ENCODE results near the gene CNGB1.
"Not testable (repeated sequence)": the region's sequence is repeated elsewhere in the genome, so short reads cannot be mapped to it uniquely, and the experiment has no call there.

Gene CNGB1

DNA sequence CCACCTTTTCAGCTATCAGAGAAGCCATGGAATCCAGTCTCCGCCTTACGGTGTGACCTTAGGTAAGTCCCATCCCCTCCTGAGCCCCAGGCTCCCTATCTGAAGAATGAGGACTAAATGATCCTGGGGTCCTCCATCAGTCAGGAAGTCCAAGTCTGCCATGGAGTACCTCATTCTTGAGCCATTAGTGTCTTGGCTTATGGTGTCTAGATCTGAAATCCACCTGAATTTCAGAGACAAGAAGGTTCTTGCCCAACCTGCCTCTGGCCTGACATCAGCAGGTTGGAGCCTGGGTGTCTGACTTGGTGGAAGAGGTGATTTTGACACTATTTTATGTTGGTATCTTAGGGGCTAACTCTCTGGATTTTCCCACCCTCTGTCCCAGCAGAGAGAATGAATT, 47.1 kb downstream of the CNGB1 start:
- no peak for DNase-seq

DNA sequence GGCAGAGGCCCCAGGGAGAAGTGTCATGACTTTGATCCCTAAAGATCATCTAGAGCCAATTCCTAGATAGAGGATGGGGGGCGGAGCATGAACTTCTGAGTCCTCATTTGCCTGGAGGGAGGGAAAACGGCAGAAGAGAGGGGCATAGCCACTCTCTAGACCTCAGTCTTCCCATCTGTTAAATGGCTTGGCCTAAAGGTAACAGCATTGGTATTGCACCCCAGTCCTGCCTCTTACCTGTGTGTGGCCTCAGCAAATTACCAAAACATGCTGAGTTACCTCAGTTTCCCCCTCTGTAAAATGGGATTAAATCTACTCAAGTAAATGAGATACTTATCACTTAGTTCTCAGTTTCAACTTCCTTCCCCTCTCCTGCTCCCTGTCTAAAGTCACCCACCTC, 47.5 kb downstream of the CNGB1 start:
- no peak for DNase-seq

DNA sequence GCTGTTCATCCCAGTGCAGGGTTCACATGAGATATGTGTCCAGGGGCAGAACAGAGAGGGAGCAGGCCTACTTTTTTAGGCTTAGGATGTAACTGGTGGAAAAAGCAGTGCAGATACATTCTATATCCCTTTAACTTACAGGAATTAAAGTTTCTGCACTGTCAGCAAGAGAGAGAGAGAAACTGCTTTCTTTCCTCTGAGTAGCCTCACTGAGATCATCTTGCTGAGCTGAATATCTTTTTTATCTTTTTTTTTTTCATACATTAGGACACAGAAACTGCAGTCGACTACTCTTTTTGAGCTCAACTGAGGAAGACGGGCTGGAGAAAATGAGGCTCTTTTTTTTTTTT, 50.1 kb downstream of the CNGB1 start:
- no peak for DNase-seq

DNA sequence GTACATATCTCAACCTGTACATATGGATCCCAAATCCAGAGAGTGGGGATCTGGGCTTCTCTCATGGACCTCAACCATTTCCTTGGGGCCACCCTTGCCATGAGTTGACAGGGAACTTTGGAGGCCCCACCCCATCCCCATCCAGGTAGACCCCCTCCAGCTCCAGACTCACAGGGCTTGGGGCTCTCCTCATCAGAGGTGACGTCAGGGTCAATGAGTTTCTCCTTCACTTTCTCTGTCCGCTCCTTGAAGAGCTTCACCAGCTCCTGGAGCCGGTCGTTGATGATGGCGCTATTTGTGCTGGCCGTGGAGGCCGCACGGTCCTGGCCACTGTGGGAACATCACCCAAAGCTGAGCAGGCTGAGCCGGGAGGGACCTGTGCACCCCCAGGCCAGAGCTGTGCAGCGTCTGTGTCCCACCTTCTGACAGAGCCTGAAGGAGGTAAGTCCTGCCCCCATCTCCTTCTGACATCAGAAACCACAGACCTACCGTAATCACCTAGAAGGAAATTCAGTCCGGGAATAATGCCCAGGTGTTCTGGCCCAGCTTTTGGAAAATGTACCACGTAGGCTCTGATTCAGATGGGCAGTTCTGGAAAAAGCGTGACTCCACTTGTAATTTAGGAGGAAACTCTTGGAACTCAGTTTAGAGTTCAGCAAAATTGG, 50.6 kb downstream of the CNGB1 start:
- DNase-seq = no peak

DNA sequence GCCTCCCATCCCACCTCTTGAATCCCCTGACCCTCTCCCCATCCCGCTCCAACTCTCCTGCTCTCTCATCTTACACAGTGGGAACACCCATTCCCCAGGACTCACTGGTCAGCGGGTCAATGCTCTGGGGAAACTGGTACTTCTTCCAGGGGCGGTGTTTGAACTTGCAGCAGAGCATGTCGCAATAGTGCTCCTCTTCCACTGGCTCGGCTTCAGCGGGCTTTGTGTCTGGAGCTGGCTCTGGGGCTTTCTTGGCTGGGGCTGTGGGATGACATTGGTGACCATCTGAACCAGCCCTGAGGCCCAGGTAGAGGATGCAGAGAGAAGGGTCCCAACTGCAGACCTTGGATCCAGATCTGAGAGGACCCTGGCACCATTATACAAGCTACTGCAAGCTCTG, 51.9 kb downstream of the CNGB1 start:
- DNase-seq = no peak

DNA sequence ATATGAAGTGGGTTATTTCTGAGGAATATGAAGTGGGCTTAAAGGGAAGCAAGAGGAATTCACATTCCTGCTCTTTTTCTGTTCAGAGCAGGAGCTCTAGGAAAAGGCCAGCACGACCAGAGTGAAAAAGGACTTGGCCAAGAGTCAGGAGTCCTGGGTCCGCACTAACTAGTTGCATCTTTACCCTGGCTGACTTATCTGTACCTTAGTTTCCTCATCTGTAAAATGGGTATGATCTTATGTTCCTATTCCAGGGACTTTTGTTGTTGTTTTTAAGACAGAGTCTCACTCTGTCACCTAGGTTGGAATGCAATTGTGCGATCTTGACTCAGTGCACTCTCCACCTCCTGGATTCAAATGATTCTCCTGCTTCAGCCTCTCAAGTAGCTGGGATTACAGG, 52.5 kb downstream of the CNGB1 start:
- no peak for DNase-seq

DNA sequence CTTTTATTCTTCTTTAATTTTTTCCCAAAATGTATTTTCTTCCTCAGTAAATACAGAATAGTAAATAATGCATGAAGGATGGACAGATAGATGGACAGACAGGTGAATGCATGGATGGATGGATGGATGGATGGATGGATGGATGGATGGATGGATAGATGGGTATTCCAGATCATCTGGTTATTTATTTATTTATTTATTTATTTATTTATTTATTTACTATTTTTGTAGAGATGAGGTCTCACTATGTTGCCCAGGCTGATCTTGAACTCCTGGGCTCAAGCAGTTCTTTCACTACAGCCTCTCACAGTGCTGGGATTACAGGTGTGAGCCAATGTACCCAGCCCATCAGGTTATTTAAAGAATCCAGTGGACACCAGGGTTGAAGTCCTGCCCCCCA, 53.0 kb downstream of the CNGB1 start:
- DNase-seq = not testable (repeated sequence)

DNA sequence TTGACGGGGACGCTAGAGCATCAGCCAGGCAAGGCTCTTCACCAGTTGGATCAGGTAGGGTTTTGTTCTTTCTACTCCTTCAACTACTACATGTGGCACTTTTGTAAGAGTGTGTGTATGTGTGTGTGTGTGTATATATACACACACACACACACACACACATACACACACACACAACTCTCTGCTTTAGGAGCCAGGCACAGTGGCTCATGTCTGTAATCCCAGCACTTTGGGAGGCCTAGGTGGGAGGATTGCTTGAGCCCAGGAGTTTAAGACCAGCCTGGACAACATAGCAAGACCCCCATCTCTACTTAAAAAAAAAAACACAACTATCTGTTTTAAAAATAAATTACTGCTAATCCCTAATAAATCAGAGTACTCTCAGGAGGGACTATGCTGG, 53.4 kb downstream of the CNGB1 start:
- DNase-seq = not testable (repeated sequence)

DNA sequence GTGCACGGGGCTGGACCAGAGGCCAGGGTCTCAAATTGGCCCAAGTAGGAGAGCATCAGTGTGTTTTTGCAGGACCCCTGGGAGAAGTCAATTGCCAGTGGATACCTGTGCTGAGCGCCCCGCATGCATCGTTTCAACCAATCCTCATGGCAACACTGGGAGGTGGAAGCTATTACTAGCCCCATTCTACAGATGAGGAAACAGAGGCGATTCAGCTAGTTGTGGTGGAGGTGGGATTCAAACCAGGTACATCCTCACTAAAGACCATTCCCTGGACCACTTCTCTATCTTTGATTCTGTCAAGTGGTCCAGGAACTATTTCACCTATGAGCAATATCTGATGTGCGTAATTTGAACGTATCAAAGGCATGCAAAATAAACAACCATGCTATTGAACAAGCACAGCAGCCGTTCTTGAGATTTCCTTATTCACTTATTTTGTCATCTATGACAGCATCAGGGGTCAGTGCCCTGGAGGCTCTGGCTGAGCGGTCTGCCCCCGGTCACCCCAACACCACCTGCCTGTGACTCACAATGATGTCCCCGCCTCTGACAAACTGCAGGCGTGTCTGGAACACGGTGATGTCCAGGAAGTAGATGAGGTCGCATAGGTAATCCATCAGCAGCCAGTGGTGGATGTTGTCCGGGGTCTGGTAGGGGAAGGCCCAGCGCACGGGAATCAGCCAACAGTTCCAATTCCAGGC, 54.0 kb downstream of the CNGB1 start:
- DNase-seq = no peak

DNA sequence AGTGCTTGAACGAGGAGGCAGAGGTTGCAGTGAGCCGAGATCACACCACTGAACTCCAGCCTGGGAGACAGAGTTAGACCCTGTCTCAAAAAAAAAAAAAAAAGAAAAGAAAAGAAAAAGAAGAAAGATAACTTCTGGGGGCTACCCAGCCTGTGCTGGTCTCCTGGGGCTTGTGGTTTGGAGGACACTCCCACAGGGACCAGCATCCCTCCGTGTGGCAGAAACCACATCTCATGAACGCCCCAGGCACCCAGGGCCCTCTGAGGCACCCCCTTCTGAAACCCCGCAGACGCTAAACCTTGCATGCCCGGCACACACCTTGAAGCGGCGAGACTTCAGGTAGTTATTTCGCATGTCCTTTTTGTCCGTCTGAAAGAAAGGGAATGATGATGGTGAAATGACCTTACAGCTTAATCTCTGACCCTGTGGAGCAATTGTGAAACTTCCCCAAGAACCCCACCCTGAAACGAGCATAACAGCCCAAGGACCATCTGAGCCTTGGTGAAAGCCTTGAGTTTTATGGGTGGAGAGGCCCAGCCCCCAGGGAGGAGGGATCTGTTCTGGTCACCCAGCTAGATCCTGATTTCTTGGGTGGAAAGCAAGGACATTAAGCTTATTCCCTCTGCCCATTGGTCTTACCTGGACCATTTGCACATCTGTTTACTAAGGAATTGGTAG, 55.0 kb downstream of the CNGB1 start:
- DNase-seq = no peak

DNA sequence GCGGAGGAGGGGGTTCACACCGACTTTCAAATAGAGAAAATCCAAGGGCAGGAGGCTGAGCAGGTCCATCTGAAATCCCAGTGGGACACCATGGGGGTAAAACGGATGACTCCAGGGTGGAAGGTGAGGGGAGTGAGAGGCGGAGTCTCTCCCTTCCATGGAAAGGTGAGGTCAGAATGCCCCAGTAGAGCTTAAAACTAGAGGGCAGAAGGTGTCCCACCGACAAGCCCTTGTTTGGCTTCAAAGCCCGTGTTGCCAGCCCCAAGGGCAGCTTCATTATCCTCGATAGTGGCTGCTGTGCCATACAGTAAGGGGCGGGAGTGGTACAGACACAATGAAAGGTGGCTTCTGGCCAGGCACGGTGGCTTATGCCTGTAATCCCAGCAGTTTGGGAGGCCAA, 55.7 kb downstream of the CNGB1 start:
- DNase-seq = no peak

DNA sequence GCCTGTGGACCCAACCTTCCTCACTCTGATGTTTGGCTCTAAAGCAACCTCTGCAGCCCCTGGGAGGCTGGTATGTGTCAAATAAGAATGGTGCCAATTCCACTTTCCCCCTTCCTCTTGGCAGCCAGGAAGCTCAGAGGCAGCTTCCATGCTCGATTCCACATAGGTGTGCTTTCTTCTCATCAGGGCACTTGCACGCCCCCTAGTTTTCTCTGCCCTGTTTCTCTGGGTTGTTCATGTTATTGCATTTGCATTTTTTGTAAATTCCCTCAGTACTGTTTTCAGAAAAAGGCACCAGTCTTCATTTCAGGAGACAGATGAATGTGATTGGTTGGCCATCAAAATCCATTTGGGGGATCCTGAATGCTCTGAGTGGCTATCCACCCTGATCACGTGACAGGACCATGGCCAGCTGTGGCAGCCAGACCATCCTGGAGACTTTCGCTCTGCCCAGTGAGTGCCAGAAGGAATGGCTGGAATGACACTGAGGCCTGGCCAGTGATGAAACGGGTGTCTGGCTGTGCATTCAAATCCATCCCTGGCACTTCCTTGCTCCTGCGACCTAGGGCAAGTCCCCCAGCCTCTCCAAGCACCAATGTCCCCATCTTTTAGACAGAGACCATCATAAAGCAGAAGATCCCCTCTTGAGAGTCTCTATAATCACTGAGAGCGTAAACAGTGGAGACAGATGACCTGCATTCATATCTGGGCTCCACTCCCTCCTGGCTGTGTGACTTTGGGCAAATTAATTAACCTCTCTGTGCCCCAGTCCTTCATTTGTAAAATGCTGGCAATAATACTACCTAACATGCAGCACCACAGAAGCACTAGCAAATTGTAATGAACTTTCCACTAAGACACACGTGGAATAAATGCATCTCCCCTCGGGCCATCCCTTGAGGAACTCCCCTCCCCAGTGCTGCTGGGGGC, 56.4 kb downstream of the CNGB1 start:
- no peak for DNase-seq

DNA sequence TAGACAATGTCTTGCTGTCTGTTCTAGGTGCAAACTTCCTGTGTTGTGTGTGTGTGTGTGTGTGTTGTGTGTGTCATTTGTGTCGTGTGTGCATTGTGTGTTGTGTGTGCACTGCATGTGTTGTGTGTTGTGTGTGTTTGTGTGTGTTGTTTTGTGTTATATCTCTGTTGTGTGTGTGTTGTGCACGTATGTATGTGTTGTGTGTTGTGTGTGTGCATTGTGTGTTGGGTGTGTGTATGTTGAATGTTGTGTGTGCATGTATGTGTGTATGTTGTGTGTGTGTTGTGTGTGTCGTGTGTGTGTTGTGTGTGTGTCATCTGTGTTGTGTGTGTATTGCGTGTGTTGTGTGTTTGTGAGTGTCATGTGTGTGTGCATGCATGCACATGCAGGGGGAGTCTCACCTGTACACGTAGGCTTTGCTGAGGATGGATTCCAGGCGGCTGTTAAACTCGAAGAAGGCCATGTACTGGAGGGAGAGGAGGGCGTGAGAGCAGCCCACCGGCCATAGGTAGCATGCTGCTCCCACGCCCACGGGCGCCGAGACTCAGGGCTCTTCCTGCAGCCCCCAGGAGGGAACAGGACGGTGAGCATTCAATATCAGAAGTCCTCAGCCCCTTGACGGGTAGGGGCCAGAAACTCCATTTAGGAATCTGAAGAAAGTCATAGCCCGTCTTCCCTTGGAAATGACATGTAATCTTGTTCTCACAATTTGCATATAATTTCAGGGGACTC, 58.2 kb downstream of the CNGB1 start:
- no peak for DNase-seq

DNA sequence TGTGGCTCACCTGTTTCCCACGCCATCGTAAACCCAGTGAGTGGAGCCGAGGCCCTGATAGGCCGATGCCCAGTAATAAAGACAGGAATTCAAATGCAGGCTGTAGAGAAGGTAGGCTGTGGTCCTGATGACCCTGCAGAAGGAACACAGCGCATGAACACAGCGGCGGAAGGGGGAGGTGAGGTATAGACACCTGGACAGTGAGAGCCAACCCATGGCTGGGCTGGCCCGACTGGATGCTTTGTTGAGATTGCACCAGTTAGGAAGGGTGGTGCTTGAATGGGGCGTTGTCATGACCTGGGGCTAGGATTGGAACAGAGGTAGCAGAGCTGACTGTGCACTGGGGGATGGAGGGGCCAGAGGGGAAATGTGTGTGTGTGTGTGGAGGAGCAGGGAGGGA, 59.2 kb downstream of the CNGB1 start:
- no peak for DNase-seq

DNA sequence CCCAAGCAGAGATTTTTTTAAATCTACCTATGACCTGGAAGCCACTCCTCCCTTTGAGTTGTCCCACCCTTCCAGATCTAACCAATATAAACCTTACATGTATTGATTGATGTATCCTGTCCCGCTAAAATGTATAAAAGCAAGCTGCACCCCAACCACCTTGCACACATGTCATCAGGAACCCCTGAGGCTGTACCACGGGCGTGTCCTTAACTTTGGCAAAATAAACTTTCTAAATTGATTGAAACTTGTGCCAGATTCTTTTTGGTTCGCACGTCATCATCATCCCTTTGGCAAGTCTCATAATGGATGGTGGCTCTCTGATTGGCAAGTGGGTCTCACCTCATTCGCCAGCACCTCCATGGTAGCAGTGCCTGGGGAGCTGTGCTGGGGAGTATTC, 60.2 kb downstream of the CNGB1 start:
- DNase-seq = no peak

DNA sequence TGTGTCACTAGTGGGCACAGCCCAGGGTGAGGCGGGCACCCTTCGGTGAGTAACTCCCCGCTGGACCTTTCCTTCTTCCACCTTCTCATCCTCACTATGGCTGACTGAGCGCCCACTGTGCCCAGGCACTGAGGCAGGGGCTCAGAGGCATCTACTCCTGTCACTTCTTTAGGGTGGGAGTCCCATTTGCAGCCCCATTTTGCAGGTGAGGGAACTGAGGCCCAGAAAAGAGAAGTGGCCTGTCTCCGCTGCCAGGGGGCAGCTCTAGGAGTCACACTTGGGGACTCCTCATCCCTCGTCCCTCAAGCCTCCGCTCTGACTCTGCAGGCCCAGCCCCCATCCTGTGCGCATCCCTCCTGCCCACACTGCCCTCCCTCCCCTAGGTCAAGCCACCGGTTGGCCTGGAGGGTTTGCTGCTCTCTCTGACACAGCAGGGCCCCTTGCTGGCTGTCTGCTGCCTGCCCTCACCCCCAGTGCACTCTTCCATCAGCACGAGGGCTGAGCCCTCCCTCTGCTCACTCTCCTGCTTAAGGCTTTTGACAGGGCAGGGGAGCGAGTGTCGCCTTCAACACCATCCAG, 62.4 kb downstream of the CNGB1 start:
- DNase-seq = no peak

DNA sequence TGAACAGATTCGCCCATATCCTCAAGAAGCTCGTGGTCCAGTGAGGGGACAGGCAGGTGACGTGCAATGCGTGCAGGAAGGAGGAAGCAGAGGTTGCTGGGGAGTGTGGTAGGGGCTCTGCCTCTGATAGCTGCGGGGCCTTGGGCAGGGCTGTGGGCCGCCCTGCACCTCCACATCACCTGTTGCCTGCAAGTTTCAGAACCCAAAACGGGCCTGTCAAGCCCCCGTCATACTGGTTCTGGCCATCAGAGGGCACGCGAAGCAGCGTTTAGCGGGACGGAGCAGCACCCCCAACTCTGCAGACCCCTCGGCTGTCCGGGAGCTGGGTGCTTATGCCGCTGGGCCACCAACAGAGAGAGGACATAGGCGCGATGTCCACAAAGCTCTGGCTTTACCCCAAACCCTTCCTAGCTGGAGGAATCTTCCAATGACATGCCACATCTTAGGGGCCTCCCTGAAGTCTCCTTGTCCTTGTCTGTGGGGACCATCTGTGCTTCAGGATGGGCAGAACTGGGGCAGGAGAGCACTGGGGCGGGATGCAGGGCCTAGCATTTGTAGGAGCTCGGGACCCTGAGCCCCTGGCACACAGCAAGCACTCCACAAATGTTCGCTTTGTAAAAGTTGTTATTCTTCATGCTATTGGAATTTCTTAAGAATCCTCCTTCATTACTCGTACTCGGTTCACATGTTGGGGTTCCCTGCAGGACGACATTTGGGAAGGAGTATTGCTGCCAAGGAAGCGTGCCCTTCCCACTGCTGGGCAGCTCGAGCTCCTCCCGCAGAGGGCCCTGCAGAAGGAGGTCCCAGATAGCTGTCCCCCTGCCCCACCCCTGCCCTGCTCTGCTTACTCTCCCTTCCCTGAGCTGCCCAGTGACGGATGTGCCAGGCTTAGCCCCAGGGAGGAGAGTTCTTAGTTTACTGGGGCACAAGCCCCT, 64.3 kb downstream of the CNGB1 start:
- DNase-seq = no peak

DNA sequence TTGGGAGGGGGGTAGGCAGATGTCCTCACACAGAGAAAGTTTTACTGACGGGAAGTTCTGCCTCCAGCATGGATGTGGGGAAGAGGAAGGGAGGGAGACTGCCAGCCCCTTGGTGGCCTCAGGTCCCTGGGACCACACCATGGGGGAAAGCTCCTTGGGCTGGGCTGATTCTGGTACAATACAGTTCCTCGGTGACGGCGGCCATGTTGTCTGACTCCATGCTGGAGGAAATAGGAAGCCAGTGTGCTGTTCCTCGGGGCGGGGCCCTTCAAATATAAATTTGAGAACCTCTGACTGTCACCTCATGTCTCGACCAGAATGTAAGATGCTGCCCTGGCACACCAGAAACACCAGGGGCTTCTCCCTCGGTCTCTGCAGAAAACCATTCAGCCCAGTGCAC, 66.8 kb downstream of the CNGB1 start:
- no peak for DNase-seq

DNA sequence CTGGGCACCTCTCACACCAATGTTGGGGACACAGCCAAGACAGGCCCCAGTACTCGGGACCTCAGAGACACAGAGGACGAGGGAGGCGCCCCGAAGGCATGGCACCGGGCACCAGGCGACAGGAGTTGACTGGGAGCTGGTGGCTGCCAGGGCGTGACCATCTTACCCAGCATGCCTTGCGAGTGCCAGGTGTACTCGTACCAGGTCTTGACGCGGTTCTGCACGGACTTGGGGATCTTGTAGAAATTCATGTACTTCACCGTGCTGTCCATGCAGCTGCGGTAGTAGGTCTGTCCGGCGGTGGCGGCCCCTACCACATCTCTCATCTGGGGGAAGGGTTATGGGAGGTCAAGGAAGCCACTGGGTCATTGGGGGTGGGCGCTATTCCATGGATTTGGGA, 67.3 kb downstream of the CNGB1 start:
- no peak for DNase-seq

DNA sequence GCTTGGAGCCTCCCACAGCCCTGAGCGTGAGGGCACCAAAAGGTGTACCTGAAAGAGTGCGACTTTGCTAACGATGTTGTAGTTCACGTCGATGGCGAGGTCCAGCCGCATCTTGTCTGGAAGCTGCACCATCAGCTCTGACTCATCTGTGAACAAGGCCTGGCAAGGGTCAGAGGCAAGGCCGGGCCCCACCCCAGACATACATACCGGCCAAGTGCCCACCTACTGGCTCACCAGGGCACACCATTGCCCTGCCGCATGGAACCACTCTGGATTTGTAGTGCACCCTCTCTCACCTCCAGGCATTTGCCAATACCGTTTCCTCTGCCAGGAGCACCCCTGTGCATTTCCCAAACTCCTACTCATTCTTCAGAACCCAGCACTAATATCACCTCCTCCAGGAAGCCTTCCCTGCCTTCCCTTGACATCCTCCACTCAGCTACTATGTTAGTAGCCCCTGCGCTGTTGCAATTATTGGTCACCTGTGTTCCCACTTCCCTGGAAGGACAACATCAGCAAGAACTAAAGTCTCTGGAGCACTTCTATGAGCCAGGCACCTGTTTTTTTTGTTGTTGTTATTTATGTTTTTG, 69.4 kb downstream of the CNGB1 start:
- no peak for DNase-seq
